Endothelial cell (in vitro differentiated cells): ENCODE measurements around the gene KMT2C. TPM values are rescaled to one million over a fixed set of nuclear protein-coding genes. Genes with fewer than 3 reads are reported as not detected.
"Not testable (repeated sequence)": the region's sequence is repeated elsewhere in the genome, so short reads cannot be mapped to it uniquely, and the experiment has no call there.

Experiments used
- DNase-seq: peaks from one replicate; pipeline ENCODE4 v3.0.0; 2021; ENCODE audit warnings: low spot score
- H3K27ac Mint-ChIP-seq: one replicate; pipeline ENCODE4 v1.8.0; 2021; ENCODE audit warnings: mixed read lengths, inconsistent platforms; ENCODE audit not compliant: unreplicated experiment
- H3K27me3 Mint-ChIP-seq: one replicate; pipeline ENCODE4 v1.8.0; 2021; ENCODE audit warnings: mild to moderate bottlenecking, moderate library complexity, mixed read lengths, inconsistent platforms; ENCODE audit not compliant: unreplicated experiment
- H3K36me3 Mint-ChIP-seq: one replicate; pipeline ENCODE4 v1.8.0; 2021; ENCODE audit warnings: mild to moderate bottlenecking, low read depth, mixed read lengths, inconsistent platforms; ENCODE audit not compliant: unreplicated experiment
- H3K4me1 Mint-ChIP-seq: one replicate; pipeline ENCODE4 v1.8.0; 2021; ENCODE audit warnings: mild to moderate bottlenecking, mixed read lengths, inconsistent platforms; ENCODE audit not compliant: unreplicated experiment
- H3K4me3 Mint-ChIP-seq: one replicate; pipeline ENCODE4 v1.8.0; 2021; ENCODE audit warnings: mild to moderate bottlenecking, mixed read lengths, inconsistent platforms; ENCODE audit not compliant: unreplicated experiment
- H3K9me3 Mint-ChIP-seq: one replicate; pipeline ENCODE4 v1.8.0; 2021; ENCODE audit warnings: mixed read lengths, inconsistent platforms; ENCODE audit not compliant: unreplicated experiment
- CTCF ChIP-seq: fragments of 200-600 bp; sonication (generic); IDR thresholded peaks from one replicate; pipeline ENCODE4 v1.5.0; 2021; ENCODE audit warnings: antibody characterized with exemption; ENCODE audit not compliant: unreplicated experiment
- total RNA-seq: library from RNA; stranded (reverse); fragmentation: NEBNext Ultra II Directional; extraction: Animal tissue kit (Norgen Biotek cat#: 25700); gene quantifications from one replicate; pipeline ENCODE4 v1.2.1, GENCODE V29; 2021; ENCODE audit not compliant: unreplicated experiment

The KMT2C gene
- total RNA-seq, 1 donor from 2014 or later, result 59.8 TPM

DNA sequence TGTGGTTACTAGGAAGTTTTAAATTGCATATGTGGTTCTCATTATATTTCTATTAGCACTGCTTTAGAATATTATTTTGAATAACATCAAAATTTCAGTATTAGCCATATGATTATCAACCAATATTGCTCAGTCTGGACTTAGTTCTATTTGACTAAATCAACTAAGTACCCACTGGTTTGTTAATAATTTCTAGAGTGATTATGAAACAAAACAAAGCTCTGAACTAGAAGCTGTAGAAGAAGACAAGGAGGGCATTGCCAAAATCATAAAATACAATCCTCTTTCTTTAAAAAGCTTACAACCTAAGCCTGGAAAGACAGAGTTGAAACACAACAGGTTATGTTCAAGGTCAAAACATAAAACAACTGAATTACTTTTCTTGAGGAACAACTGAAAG, 204.7 kb downstream of the KMT2C start:
- TF ChIP-seq CTCF, result no peak
- Mint-ChIP-seq H3K4me3 (no peak overlapping the region), H3K27me3 (peaks cover 4% of the 10 kb centered on the region), H3K27ac (no peak overlapping the region), H3K9me3 (no peaks in the 10 kb centered on the region), H3K4me1 (no peaks in the 10 kb centered on the region), H3K36me3 (no peaks in the 10 kb centered on the region)
- no peak for DNase-seq

- not testable (repeated sequence) for H3K4me1 Mint-ChIP-seq, H3K9me3 Mint-ChIP-seq, H3K36me3 Mint-ChIP-seq, H3K4me3 Mint-ChIP-seq, H3K27ac Mint-ChIP-seq, H3K27me3 Mint-ChIP-seq, DNase-seq
These were observed 216.2 kb downstream of the KMT2C start for GRCh38 chr7:152219556-152219955.

DNA sequence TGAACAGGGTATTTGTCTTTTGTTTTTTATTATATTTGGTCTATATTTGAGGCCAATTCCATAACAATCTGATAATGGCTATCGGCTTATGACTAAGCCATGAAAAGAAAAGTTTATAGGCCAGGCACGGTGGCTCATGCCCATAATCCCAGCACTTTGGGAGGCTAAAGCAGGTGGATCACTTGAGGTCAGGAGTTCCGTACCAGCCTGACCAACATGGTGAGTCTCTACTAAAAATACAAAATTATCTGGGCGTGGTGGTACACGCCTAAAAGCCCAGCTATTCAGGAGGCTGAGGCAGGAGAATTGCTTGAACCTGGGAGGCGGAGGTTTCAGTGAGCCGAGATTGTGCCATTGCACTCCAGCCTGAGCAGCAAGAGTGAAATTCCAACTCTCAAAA, 227.0 kb downstream of the KMT2C start:
- peaks cover 11% of the 10 kb centered on the region for H3K36me3 Mint-ChIP-seq
- H3K4me1 Mint-ChIP-seq, H3K27me3 Mint-ChIP-seq, H3K4me3 Mint-ChIP-seq, H3K27ac Mint-ChIP-seq, DNase-seq, H3K9me3 Mint-ChIP-seq: not testable (repeated sequence)

GRCh38 chr7:152204417-152204816, 231.4 kb downstream of the KMT2C start:
- not testable (repeated sequence) for H3K27ac Mint-ChIP-seq, DNase-seq, H3K36me3 Mint-ChIP-seq, H3K4me3 Mint-ChIP-seq, H3K9me3 Mint-ChIP-seq, H3K4me1 Mint-ChIP-seq, H3K27me3 Mint-ChIP-seq

- no peak for DNase-seq
- no peaks in the 10 kb centered on the region for H3K4me1 Mint-ChIP-seq
- H3K4me3 Mint-ChIP-seq, result no peak overlapping the region
- no peak overlapping the region for H3K27ac Mint-ChIP-seq
- H3K36me3 Mint-ChIP-seq, result peaks cover 10% of the 10 kb centered on the region
- H3K9me3 Mint-ChIP-seq, result no peaks in the 10 kb centered on the region
- TF ChIP-seq CTCF, result no peak
- no peaks in the 10 kb centered on the region for H3K27me3 Mint-ChIP-seq
These were observed 232.7 kb downstream of the KMT2C start for GRCh38 chr7:152203095-152203494.

GRCh38 chr7:152202056-152202455, 233.7 kb downstream of the KMT2C start:
- DNase-seq, result no peak

More at GRCh38 chr7:152202056-152202455, 233.7 kb downstream of the KMT2C start:
- Mint-ChIP-seq H3K27ac (no peak overlapping the region), H3K4me3 (no peak overlapping the region), H3K27me3 (peaks cover under 1% of the 10 kb centered on the region), H3K36me3 (peaks cover 10% of the 10 kb centered on the region), H3K9me3 (no peaks in the 10 kb centered on the region), H3K4me1 (no peaks in the 10 kb centered on the region)
- TF ChIP-seq CTCF, result no peak
